GM12873 (cell line): ENCODE data around the gene FBXO47.

Source experiments
- CTCF ChIP-seq: IDR thresholded peaks from 2 replicates; pipeline ENCODE4 v1.5.1; 2012; ENCODE audit warnings: low read depth, mild to moderate bottlenecking, moderate library complexity, low read length, control low read depth; ENCODE audit not compliant: insufficient read depth; ENCODE audit errors: missing control alignments

FBXO47 gene, protein sequence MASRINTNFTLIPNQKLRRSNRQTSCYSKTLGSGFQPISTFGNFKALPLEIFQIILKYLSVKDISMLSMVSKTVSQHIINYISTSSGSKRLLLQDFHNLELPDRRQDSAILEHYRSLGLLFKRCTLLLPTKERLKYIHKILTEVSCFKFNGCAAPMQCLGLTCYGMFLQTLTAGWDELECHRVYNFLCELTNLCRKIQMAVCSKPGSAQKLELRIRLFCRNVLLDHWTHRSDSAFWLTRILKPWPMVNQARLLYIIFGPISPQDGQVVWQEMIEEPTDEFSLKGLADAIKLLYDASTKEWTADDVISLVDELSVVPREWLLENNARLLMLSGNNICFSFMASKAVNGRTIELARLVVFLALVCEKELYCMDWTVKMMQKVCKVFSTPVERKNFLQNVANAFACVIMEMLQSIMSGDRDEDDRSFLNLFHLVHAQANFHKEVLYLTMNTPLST

GRCh38 chr17:38967290-38967738 is at the start of gene FBXO47:
Gene FBXO47 (minus strand): TSS chr17:38967403. CDS start chr17:38963025, 4,378 bp downstream.
- no peak for TF ChIP-seq CTCF

DNA sequence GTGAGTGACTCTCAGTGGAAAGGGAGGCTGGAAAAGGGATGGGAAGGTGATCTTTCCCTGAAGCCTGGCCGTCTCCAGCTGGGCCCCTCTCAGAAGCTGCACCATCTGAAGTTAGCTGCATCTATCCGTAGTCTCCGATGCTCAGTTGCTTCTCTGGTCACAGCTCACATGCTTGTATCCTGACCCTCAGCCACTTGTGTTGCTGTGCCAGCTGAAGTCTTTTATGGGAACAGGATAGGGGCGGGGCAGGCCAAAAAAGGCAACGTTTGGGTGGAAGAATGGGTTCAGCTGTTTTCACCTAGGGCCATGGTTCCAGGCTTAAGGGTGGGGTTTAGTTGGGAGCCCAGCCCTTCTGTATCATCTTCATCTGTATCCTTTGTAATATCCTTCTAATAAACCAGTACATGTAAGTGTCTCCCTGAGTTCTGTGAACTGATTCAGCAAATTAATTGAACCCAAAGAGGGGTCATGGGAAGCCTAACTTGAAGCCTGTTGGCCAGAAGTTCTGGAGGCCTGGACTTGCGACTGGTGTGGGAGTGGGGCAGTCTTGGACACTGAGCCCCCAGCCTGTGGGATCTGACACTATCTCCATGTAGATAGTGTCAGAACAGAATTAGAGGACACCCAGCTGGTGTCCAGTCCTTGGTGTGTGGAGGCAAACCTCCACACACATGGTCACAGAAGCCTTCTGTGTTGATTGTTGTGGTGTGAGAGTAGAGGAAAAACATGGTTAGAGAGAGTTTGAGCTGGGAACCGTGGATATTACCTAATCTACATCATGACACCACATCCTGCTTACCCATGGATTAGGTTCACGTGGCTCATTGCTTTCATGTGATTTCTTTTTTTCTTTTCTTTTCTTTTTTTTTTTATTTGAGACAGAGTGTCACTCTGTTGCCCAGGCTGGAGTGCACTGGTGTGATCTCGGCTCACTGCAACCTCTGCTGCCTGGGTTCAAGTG is 49.3 kb upstream of the FBXO47 start:
- no peak for TF ChIP-seq CTCF

DNA sequence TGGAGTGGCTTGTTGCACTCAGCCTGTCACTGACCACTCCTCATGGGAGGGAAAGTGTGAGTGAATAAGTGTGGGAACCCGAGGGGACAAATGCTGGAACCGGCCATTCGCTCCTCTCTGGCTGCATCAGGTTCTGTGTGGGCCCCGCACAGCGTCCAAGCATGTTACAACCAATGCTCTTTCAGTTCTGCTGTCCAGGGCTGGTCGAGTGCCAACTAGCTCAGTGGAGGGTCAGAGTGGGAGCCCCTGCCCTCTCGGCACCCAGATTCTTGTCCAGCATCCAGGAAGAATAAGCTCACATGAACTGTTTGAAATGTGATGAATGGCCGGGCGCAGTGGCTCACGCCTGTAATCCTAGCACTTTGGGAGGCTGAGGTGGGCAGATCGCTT is 48.3 kb upstream of the FBXO47 start:
- TF ChIP-seq CTCF, result no peak

DNA sequence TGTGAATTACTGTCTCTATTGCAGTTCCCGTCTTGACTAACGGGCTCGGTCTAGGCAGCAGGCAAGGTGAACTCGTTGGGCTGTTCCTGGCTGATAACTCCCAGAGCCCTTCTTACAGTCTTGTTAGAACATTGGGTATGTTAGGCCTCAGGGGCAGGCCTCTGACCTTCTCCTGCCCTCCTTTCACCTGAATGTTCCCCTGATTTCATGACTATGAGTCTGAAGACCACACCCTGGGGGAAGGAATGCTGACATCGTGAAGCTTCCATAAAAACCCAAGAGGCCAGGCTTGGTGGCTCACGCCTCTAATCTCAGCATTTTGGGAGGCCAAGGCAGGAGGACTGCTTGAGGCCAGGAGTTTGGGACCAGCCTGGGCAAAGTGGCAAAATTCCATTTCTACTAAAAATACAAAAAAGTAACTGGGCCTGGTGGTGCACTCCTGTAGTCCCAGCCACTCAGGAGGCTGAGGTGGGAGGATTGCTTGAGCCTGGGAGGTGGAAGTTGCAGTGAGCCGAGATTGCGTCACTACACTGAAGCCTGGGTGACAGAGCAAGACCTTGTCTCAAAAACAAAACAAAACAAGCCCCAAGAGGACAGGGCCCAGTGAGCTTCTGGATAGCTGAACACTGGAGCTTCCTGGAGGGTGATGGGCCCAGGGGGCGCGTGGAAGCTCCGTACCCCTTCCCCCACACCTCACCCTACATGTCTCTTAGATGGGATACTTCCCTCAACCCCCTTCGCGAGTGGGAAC is 47.8 kb upstream of the FBXO47 start:
- no peak for TF ChIP-seq CTCF

GRCh38 chr17:39014044-39014794 is 47.0 kb upstream of the FBXO47 start:
- no peak for TF ChIP-seq CTCF

- no peak for TF ChIP-seq CTCF
Measured at GRCh38 chr17:39012725-39013124, 45.5 kb upstream of the FBXO47 start.
